ENCODE results near the gene CD3G.

CD3G gene

DNA sequence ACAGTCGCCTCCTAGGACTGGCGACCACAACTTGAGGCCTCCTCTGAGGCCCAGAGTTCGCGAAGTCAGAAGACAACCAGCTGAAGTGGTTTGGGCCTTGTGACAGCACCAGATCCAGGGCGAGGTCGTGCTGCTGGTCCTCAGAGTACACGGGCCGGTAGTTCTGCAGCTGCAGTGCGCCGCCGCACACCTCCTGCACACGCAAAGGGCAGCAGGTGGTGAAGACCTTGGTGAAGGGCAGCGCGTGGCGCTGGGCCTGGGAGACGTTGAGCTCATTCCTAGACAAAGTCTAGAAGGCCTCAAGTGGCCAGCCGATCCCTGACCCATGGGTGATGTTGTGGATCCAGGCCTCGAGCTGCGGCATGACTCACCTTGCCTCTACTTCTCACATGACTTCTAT, 21.4 kb upstream of the CD3G start:
- DNase-seq: no peak

DNA sequence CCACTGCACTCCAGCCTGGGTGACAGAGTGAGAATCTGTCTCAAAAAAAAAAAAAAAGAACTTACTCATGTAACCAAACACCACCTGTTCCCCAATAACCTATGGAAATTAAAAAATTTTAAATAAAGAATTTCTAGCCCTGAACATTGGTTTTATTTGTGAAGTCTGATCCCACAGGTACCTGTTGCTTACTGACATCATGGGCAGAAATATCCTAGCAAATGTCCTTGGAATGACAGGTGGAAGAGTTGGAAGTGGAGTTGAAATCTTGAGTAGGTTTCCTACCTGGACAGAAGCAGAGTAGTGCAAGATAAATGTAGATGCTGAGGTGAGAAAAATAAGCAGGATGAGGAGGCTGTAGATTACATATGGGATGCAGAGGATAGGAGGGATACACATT, 18.9 kb upstream of the CD3G start:
- DNase-seq: no peak

DNA sequence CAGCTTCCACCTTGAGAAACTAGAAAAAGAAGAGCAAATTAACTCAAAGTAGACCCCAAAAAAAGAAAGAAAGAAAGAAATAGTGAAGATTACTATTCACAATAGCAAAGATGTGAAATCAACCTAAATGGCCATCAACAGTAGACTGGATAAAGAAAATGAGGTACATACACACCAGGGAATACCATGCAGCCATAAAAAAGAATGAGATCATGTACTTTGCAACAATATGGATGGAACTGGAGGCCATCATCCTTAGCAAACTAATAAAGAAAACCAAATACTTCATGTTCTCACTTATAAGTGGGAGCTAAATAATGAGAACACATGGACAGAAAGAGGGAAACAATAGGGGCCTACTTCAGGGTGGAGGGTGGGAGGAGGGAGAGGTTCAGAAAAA, 15.4 kb upstream of the CD3G start:
- no peak for DNase-seq

DNA sequence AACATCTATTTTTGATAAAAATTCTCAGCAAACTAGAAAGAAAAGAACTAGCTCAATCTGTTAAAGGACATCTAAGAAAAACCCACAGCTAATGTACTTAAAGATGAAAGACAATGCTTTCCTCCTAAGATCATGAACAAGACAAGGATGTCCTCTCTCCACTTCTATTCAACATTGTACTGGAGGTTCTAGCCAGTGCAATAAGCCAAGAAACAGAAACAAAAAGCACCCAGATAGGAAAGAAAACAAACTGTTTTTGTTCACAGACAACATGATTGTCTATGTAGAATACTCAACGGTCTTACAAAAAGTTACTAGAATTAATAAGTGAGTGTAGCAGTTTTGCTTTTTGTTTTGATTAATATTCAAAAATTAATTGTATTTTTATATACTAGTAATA, 9.4 kb upstream of the CD3G start:
- no peak for DNase-seq

DNA sequence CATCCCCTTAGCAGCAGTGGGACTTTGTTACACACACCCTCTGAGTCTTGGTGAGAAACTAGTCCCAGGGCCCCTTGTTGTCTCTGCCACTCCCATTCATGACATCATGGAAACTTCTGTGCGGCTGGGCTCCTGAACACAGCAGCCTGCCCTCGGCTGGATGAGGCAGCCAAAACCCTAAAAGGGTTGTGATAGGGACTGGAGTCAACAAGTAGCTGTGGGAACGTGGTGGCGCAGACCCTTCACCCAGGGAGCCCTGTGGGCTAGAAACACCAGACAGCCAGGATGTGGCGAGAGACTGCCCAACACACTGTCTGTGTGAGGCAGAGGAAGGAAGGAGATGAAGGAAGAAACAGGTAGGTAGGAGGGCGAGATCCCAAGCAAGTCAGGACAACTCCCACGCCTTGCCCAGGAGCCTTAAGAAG, 5.5 kb upstream of the CD3G start:
- no peak for DNase-seq

DNA sequence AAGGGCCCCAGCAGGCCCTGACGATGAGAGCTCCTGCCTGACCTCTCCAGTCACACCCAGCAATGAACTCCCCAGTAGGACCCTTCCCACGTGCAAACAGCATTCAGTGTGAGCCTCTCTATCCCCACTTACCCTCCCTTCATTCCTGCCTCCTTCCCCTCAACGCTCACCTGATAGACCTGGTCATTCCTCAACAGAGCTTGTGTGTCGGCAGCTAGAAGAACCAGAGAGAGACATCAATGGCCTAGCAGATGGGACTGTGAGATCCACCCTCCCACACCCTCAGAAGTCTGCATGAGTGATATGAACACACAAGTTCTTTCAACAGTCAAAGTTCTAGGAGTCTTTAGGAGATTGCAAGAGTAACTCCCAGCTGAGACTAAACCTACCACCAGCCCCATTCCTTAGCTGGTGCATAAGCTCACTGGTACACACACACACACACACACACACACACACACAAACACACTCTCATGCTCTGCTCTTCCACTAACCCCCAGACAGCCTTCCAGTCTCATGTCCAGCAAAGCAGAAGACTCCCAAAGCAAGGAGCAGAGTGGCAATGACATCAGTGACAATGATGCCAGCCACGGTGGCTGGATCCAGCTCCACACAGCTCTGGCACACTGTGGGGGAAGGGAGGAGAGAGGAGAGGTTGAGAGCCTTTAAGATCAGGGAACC, 4.7 kb upstream of the CD3G start:
- no peak for DNase-seq

DNA sequence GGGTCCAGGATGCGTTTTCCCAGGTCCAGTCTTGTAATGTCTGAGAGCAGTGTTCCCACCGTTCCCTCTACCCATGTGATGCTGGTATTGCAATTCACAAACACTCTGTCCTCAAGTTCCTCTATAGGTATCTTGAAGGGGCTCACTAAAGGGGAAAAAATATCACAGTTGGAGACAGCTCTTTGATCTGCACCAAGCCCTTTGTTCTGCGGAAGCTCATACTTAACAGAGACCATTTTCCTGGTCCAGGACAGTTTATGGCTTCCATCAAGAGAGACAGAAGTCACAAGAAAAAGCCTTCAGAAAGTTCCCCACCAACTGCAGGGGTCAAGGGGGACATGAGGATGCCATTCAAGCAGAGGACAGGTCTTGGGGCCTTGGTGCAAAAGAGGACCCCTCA, 3.7 kb upstream of the CD3G start:
- DNase-seq: no peak

DNA sequence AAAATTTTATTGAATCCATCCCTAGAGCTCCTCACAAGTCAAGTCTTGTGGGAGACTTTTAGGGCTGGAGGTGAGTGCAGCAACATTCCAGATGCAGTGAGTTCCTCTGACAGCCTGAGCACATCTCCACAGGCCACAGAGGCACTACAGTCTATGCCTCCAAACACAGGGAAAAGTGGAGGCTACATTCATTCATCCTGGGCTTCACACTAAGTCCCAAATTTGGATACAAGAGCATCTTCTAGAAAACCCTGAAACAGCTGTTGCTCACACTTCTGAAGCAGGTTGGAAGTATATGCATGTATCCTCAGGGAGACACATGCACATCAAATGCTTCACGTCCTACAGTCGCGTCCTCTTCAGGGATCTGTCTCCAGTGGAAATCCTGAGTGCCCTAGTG, 2.9 kb upstream of the CD3G start:
- DNase-seq: no peak

DNA sequence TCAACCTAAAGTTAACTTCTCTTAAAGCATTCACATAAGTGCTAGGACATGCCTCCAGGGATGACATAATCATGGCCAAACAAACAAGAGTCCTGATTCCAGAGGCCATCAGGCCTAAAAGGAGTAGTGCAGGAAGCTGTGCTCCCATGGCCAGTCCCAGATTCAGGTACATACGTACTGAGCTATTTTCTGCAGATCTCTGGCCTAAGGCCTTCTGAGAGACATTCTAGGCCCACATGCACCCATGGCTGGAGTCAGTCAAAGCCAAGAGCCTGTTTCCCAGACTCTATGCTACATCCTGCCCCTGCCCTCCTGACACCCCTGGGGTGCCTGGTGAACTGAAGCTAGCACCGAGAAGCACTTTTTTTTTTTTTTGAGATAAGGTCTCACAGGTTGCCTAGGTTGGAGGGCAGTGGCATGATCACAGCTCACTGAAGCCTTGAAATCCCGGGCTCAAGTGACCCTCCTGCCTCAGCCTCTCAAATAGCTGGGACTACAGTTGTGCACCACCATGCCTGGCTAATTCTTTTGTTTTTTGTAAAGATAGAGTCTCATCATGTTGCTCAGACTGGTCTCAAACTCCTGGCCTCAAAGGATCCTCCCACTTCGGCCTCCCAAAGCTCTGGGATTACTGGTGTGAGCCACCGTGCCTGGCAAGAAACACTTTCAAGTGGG, 2.2 kb upstream of the CD3G start:
- no peak for DNase-seq

DNA sequence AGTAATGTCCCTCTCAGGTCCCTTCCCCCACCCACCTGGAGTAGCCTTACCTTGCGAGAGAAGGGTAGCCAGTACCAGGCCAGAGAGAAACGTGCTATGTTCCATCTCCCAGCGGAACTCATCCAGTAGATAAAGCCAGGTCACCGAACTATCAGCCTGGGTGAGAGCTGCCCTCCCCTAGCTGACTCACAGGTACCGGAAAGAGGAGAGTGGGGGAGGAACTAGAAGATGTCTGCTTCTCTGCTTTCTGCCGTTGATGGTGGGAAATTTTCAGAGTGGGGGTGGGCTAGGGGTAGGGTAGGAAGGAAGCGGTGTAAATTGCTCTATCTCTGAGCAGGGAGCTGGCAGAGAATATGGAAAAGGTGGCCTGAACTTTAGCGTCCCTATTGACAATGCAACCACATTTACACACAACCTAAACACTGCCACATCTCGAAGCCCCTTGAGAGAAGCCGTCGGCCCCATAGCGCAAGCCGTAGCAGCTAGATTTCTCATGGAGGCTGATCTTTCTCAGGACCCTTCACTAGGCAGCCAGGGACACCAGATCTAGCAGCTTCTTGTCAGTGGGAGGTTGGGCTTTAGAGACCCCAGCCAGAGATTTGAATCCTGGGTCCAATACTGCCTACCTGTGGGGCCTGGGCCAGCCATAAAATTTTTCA, 1.5 kb upstream of the CD3G start, which contains the start of gene CD3D:
CD3D (minus strand) TSS at position 203 of the 659 bp plus-strand sequence; CDS start at position 105, 98 bp downstream.
- no peak for DNase-seq

DNA sequence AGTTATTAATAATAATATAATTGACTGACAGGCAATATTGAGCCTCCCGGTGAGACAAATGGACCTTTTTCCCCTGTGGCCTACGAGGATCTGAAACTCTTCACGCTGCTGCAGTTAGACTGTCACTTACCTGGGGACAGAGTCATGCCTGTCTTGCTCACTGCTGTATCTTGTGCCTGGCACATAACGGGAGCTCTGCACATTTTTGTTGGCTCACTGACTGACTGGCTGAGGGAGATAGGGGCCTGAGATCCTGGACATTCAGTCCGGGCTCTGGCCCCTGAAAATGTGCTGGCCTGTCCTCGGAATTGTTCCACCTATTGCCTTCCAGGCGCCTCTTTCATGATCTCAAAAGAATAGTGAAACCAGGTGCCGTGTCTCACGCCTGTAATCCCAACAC, 896 bp upstream of the CD3G start:
- DNase-seq: no peak

DNA sequence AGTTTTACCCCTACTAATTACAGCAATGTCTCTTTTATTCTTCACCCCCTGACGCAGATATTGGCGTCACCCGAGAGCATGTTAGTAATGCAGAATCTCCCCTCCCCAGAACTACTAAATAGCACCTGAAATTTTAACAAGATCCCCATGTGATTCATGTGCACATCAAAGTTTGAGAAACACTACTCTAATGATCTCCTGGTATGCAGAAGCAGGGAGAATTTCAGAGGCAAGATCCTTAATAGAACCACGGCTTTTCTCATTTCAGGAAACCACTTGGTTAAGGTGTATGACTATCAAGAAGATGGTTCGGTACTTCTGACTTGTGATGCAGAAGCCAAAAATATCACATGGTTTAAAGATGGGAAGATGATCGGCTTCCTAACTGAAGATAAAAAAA, 5.3 kb downstream of the CD3G start:
- DNase-seq: no peak

DNA sequence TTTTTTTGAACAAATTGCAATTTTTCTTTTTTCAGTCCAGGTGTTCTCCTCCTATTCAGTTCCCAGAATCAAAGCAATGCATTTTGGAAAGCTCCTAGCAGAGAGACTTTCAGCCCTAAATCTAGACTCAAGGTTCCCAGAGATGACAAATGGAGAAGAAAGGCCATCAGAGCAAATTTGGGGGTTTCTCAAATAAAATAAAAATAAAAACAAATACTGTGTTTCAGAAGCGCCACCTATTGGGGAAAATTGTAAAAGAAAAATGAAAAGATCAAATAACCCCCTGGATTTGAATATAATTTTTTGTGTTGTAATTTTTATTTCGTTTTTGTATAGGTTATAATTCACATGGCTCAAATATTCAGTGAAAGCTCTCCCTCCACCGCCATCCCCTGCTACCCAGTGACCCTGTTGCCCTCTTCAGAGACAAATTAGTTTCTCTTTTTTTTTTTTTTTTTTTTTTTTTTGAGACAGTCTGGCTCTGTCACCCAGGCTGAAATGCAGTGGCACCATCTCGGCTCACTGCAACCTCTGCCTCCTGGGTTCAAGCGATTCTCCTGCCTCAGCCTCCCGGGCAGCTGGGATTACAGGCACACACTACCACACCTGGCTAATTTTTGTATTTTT, 9.1 kb downstream of the CD3G start:
- DNase-seq: no peak

DNA sequence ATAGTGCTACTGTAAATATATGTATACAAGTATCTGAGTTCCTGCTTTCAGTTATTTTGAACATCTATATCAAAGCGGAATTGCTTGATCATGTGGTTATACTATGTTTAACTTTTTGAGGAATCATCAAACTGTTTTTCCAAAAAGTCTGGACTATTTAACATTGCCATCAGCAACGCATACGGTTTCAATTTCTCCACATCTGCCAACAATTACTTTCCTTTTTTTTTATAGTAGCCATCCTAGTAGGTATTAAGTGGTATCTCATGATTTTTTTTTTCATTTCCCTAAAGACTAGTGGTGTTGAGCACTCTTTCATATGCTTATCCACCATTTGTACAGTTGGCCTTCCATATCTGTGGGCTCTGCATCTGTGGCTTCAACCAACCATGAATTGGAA, 13.9 kb downstream of the CD3G start:
- no peak for DNase-seq

DNA sequence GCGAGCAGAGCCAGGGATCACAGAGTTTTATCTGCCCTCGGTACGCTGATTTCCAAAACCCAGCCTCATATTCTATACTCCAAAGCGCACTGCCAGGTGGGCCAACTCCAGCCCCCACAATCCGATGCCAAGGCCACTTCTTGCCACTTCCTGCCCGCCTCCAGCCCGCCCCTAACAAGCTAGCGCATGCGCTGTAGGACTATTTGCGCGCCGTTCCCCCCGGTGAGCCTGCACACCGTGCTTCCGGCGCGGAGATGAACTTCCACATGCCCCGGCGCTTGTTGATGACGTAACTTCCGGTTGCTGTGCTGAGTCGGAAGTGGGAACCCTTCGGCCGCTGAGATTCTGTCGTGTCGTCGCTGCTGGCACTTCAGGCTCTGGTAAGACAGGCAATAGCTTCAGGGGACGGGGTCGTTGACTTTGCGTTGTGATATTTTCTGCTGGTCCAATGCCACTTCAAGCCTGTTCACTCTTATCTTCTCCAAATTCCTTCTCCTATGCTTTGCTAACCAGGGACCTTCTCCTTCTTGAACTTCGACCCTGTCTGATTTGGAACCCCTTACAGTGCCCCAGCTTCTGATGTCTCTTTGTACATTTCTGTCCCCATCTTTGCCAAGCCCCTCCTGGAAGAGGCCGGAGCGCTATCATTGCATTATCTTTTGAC, 15.3 kb downstream of the CD3G start, which contains the start of gene UBE4A:
UBE4A (plus strand) TSS at position 306 of the 664 bp plus-strand sequence. CDS start 5,481 bp downstream, outside the sequence.
- DNase-seq: peak; percentile 76 to 97 (median 90)

DNA sequence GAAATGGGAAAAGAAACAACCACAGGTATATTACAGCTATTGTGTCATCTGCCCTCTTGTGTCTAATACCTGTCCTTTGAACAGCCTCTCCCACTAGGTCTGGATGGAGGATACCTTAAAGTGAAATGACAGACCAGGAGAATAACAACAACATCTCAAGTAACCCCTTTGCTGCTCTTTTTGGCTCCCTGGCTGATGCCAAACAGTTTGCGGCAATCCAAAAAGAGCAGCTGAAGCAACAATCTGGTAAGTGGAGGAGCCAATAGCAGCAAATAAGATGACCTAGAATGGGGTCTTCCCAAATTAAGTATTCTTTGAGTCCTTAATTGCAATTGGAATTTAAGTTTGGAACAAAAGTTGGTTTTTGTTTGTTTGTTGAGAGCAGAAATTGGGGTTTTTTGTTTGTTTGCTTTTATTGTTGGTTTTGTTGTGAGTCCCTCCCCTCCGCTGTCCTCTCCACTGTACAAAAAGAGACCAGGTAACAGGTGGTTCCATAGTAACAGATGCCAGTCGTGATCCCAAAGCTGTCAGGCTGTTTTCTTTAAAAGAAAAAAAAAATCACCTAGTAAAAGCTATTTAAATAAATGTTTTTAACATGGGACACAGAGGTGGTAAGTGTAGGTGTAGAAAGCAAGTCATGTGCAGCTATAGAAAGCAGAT, 20.9 kb downstream of the CD3G start:
- DNase-seq: no peak

DNA sequence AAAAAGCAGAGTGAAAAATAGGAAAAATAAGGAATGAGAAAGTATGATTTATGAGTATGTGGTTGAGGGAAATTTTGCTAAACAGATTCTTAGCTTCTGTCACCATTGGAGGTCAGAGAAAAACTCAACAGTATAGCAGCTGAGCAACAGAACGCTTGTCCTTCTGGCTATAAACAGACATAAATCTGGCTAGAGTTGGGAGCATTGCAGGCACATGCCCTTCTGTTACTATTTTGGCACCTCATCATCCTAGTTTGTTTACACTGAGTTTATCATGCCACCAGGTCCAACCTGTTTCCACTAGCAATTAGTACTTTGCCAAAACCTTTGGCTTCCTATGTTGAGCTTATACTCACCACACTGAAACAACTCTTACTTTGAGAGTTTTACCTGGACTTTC, 22.1 kb downstream of the CD3G start:
- no peak for DNase-seq

DNA sequence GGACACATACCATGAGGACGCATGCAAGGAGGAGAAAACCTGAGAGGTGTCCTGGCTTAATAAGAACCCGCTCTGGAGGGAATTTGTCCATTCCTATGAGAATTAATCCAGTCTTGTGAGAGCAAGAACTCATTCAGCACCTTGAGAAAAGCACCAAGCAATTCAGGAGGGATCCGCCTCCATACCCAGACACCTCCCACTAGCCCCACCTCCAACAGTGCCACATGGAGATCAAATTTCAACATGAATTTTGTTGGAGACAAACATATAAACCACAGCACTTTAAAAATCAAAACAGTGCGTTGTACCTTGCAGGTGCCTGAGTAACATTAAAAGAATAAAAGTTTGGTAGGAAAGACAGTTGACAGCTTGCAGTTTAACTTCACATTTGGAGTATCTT, 26.6 kb downstream of the CD3G start:
- no peak for DNase-seq

DNA sequence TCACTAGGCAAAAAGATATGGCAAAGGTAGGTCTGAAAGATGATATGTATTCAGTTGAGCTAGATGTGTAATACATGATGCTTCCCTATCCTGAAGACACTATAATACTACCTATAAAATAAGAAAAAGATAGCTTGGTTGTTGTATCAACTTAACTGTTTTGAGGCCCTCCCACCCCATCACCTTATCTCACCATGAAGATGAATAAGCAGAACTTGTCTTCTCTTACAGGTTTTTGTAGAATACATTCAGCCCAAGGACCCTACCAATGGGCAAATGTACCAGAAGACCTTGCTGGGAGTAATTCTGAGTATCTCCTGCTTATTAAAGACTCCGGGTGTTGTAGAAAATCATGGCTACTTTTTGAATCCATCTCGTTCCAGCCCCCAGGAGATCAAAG, 29.1 kb downstream of the CD3G start:
- no peak for DNase-seq

DNA sequence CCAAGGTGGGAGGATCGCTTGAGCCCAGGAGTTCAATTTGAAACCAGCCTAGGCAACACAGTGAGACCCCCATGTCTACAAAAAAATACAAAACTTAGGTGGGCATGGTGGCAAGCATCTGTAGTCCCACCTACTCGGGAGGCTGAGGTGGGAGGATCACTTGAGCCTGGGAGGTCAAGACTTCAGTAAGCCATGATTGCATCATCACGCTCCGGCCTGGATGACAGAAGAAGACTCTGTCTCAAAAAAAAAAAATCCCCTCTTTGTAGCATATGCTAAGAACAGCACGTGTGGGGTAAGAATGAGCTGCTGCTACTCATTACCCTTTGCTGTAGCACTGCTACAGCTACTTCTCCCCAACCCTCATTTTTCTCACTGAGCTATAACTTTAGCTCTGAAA, 29.7 kb downstream of the CD3G start:
- DNase-seq: no peak

DNA sequence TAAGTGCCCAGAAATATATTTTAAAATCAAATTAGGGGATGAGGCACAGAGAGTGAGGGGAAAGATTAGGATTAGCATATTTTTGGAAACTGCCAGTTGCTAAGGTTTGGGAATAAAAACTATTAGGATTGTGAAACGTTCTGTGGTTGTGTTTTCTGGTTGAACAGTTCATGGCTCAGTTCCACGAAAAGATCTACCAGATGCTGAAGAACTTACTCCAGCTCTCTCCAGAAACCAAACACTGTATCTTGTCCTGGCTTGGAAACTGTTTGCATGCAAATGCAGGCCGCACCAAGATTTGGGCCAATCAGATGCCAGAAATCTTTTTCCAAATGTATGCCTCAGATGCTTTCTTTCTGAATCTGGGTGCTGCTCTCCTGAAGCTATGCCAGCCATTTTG, 30.6 kb downstream of the CD3G start:
- DNase-seq: no peak

Measured in hypothalamus (tissue), 51 donors.